OCI-LY7 (cell line): ENCODE measurements around the gene VASP. TPM values are rescaled to one million over a fixed set of nuclear protein-coding genes. Genes with fewer than 3 reads are reported as not detected.

Source experiments
- BruUV-seq: library from RNA; stranded (reverse); fragments of 400-500 nt; replicated peaks from 2 replicates; lab custom pipeline; 2021; lab: Mats Ljungman, UMichigan
- CTCF ChIA-PET: fragments of 300-600 bp; sonication (Branson Sonifier 250); formaldehyde crosslinking; loops from one replicate; lab custom pipeline; 2022; ENCODE audit warnings: antibody characterized with exemption; ENCODE audit not compliant: unreplicated experiment; lab: Charles Lee
- POLR2A ChIA-PET: fragments of 300-600 bp; sonication (Branson Sonifier 250); formaldehyde crosslinking; loops from one replicate; lab custom pipeline; 2022; ENCODE audit warnings: antibody characterized with exemption; lab: Charles Lee
- DNase-seq: peaks from one replicate; pipeline ENCODE4 v3.0.0-alpha.2; 2015; ENCODE audit warnings: low spot score
- H2AFZ ChIP-seq: fragments of 200-600 bp; sonication (generic), shearing (Covaris generic); 2 replicates; pipeline ENCODE4 v1.6.1; 2014; ENCODE audit warnings: mild to moderate bottlenecking, antibody characterized with exemption, low read length, moderate library complexity
- H3K27ac ChIP-seq: fragments of 200-600 bp; sonication (generic); 2 replicates; pipeline ENCODE4 v1.5.1; 2014; ENCODE audit warnings: mixed run types, low read depth, mild to moderate bottlenecking, moderate library complexity, low read length, inconsistent platforms; ENCODE audit not compliant: poor library complexity, severe bottlenecking
- H3K36me3 ChIP-seq: fragments of 200-600 bp; sonication (generic); 2 replicates; pipeline ENCODE4 v1.6.1; 2014; ENCODE audit warnings: mild to moderate bottlenecking, antibody characterized with exemption, low read length, moderate library complexity, mixed read lengths; ENCODE audit not compliant: insufficient read depth
- H3K4me1 ChIP-seq: fragments of 200-600 bp; sonication (generic); 2 replicates; pipeline ENCODE4 v1.5.1; 2014; ENCODE audit warnings: mild to moderate bottlenecking, low read length; ENCODE audit not compliant: insufficient read depth, poor library complexity, severe bottlenecking
- H3K4me2 ChIP-seq: fragments of 200-600 bp; sonication (generic); 2 replicates; pipeline ENCODE4 v1.6.1; 2014; ENCODE audit warnings: mild to moderate bottlenecking, low read length
- H3K4me3 ChIP-seq: fragments of 200-600 bp; sonication (generic); 2 replicates; pipeline ENCODE4 v1.5.1; 2014; ENCODE audit warnings: mild to moderate bottlenecking, low read depth, low read length; ENCODE audit not compliant: poor library complexity, severe bottlenecking
- H3K79me2 ChIP-seq: fragments of 200-600 bp; sonication (generic); 2 replicates; pipeline ENCODE4 v1.6.1; 2016; ENCODE audit warnings: low read depth, mild to moderate bottlenecking, low read length, moderate library complexity, mixed read lengths; ENCODE audit not compliant: insufficient read depth
- H3K9me2 ChIP-seq: fragments of 200-600 bp; sonication (generic); 2 replicates; pipeline ENCODE4 v1.6.1; 2016; ENCODE audit warnings: mild to moderate bottlenecking, low read length, mixed read lengths; ENCODE audit not compliant: insufficient read depth
- H3K9me3 ChIP-seq: fragments of 200-600 bp; sonication (generic); 2 replicates; pipeline ENCODE4 v1.6.1; 2014; ENCODE audit warnings: mild to moderate bottlenecking, mixed run types, low read length, mixed read lengths
- H4K20me1 ChIP-seq: fragments of 200-600 bp; sonication (generic); 2 replicates; pipeline ENCODE4 v1.6.1; 2014; ENCODE audit warnings: mild to moderate bottlenecking, antibody characterized with exemption, low read length, moderate library complexity, mixed read lengths; ENCODE audit not compliant: insufficient read depth
- CTCF ChIP-seq: fragments of 200-600 bp; sonication (generic); conservative IDR thresholded peaks from 2 replicates; pipeline ENCODE4 v1.5.1; 2014; ENCODE audit warnings: mild to moderate bottlenecking, antibody characterized with exemption, low read length, moderate library complexity, mixed read lengths
- EZH2phosphoT487 ChIP-seq: fragments of 200-600 bp; sonication (generic); IDR thresholded peaks from 2 replicates; pipeline ENCODE4 v1.6.1; 2018; ENCODE audit warnings: low read depth, borderline replicate concordance, mild to moderate bottlenecking, mixed run types, antibody characterized with exemption, low read length, moderate library complexity, mixed read lengths
- intact Hi-C: fragments of 100-400 bp; cut with micrococcal nuclease; formaldehyde crosslinking; loops from one replicate; pipeline ENCODE4 v1.10.0; 2022; ENCODE audit not compliant: unreplicated experiment
- total RNA-seq, 2 experiments: library from RNA; depleted of rRNA in 1 of 2; stranded (reverse); fragments of >200 nt in 1 of 2; shearing (Covaris generic) in 1 of 2; gene quantifications; 2 replicates each; pipeline ENCODE4 v1.2.3, GENCODE V29; 2014 to 2022

The VASP gene
- total RNA-seq, 2 experiments from 2014 or later = 39.6 to 62.8 TPM

- Histone ChIP-seq H3K36me3 (no peaks in the 10 kb centered on the region), H3K9me3 (no peaks in the 10 kb centered on the region), H3K4me2 (peak overlapping the region; percentile 75), H3K4me3 (peak overlapping the region; percentile 71), H4K20me1 (no peaks in the 10 kb centered on the region), H3K79me2 (no peaks in the 10 kb centered on the region), H3K9me2 (no peaks in the 10 kb centered on the region), H3K4me1 (peaks cover 32% of the 10 kb centered on the region), H3K27ac (peak overlapping the region; percentile 57), H2AFZ (peak overlapping the region; percentile 80)
- intact Hi-C loops = no loop called here
- BruUV-seq = no TSS peak
- ChIA-PET CTCF (interaction anchor here (0.6 kb wide), 1 partner anchor 1804 kb away, joined by 3 read pairs; no protein-coding TSS in a partner anchor), POLR2A (no interaction called here)
- TF ChIP-seq CTCF (no peak), EZH2phosphoT487 (no peak)
- peak; percentile 79 for DNase-seq
These were observed 14.4 kb upstream of the VASP start for GRCh38 chr19:45492627-45493470.

GRCh38 chr19:45494261-45494916 is 12.9 kb upstream of the VASP start:
- intact Hi-C loops = no loop called here
- ChIA-PET POLR2A (interaction anchor here (0.6 kb wide), 1 partner anchor 69 kb away, joined by 3 read pairs; no protein-coding TSS in a partner anchor), CTCF (no interaction called here)
- Histone ChIP-seq H3K79me2 (no peaks in the 10 kb centered on the region), H4K20me1 (no peaks in the 10 kb centered on the region), H3K4me2 (no peak overlapping the region), H3K27ac (no peak overlapping the region), H3K9me2 (no peaks in the 10 kb centered on the region), H3K4me1 (peaks cover 47% of the 10 kb centered on the region), H3K36me3 (no peaks in the 10 kb centered on the region), H3K9me3 (no peaks in the 10 kb centered on the region), H2AFZ (no peak overlapping the region), H3K4me3 (no peak overlapping the region)
- BruUV-seq = no TSS peak
- no peak for TF ChIP-seq EZH2phosphoT487
- no peak for TF ChIP-seq CTCF
- no peak for DNase-seq

DNA sequence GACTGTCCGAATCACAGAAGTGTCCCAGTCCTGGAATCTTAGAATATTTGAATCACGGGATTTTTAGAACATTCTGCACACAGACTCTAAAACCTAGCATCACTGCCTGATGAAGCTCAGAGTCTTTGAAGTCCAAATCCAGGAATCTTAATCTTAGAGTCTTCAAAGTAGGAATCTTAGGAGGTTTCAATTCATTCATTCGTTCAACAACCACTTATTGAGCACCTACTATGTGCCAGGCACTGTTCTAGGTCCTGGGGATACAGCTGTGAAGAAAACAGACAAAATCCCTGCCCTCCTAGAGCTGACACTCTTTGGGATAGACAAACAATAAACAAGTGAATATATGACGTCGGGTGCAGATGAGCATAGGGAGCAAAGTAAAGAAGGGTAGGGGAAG is 12.1 kb upstream of the VASP start:
- H3K36me3 ChIP-seq = no peaks in the 10 kb centered on the region
- peaks cover 51% of the 10 kb centered on the region for H3K4me1 ChIP-seq
- no peaks in the 10 kb centered on the region for H4K20me1 ChIP-seq
- no peaks in the 10 kb centered on the region for H3K9me3 ChIP-seq
- intact Hi-C loops = no loop called here
- DNase-seq = no peak
- no peaks in the 10 kb centered on the region for H3K9me2 ChIP-seq
- ChIA-PET CTCF (no interaction called here), POLR2A (no interaction called here)
- no peaks in the 10 kb centered on the region for H3K79me2 ChIP-seq
- no peak overlapping the region for H2AFZ ChIP-seq
- TF ChIP-seq CTCF (no peak), EZH2phosphoT487 (no peak)
- no TSS peak for BruUV-seq
- no peak overlapping the region for H3K4me3 ChIP-seq
- no peak overlapping the region for H3K4me2 ChIP-seq
- no peak overlapping the region for H3K27ac ChIP-seq
